ENCODE data around the gene METTL22. TPM values are rescaled to one million over a fixed set of nuclear protein-coding genes. Genes with fewer than 3 reads are reported as not detected.

Gene METTL22
- total RNA-seq, 1 donor from 2014 or later, result 15.5 TPM

- no peak overlapping the region for H3K4me3 ChIP-seq (ENCODE audit: low read depth, low read length)
- no peak for DNase-seq (ENCODE audit: low read depth)
- TF ChIP-seq, protein P1, sequence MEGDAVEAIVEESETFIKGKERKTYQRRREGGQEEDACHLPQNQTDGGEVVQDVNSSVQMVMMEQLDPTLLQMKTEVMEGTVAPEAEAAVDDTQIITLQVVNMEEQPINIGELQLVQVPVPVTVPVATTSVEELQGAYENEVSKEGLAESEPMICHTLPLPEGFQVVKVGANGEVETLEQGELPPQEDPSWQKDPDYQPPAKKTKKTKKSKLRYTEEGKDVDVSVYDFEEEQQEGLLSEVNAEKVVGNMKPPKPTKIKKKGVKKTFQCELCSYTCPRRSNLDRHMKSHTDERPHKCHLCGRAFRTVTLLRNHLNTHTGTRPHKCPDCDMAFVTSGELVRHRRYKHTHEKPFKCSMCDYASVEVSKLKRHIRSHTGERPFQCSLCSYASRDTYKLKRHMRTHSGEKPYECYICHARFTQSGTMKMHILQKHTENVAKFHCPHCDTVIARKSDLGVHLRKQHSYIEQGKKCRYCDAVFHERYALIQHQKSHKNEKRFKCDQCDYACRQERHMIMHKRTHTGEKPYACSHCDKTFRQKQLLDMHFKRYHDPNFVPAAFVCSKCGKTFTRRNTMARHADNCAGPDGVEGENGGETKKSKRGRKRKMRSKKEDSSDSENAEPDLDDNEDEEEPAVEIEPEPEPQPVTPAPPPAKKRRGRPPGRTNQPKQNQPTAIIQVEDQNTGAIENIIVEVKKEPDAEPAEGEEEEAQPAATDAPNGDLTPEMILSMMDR (conservative IDR thresholded peaks at IDR 0.05; ENCODE audit: low read depth, low read length), result no peak
Observed at GRCh38 chr16:8642146-8642545, 20.6 kb downstream of the METTL22 start.

GRCh38 chr16:8644211-8645140 lies 23.0 kb downstream of the METTL22 start:
- TF ChIP-seq, protein P1 (conservative IDR thresholded peaks at IDR 0.05; ENCODE audit: low read depth, low read length), result no peak
- DNase-seq (ENCODE audit: low read depth), result no peak
- H3K4me3 ChIP-seq (ENCODE audit: low read depth, low read length), result no peak overlapping the region

DNA sequence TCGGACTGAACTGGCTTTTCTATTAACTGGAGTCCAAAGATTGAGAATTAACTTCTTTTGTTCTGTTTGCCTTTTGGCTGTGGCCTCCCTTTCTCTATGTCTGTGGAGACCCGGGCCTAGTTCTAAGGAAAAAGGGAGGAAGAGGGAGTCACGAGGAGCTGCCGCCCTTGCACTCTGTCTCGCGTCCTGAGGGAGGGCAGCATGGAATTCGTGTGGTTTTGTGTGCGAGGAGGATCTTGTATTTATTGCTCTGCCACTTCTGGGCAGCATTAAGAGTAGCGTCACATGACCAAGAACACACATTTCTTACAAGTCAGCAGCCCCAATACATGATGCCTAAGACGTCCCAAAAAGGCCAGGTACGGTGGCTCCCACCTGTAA lies 23.6 kb downstream of the METTL22 start:
- TF ChIP-seq, protein P1 (conservative IDR thresholded peaks at IDR 0.05; ENCODE audit: low read depth, low read length), result no peak
- no peak for DNase-seq (ENCODE audit: low read depth)

DNA sequence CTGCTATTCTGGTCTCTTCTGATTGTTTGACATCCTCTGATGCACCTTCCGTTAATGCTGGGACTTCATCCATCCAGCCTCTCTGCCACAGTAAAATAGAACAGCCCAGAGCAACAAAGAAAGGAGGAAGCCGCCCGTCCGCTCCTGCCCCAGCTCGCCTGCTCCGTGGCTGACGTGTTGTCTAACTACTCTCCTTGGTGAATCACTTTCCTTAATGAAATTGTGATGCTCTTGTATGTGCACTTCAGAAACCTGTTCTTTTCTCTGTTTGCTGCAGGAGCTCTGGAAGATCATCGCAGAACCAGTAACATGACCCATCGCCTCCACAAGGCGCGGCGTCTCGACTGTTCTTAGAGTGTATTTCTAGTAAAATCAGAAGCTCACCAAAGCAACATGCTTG lies 24.3 kb downstream of the METTL22 start:
- TF ChIP-seq, protein P1 (conservative IDR thresholded peaks at IDR 0.05; ENCODE audit: low read depth, low read length), result no peak
- no peak for DNase-seq (ENCODE audit: low read depth)
- H3K4me3 ChIP-seq (ENCODE audit: low read depth, low read length), result no peak overlapping the region

More for the DNA sequence above, 23.6 kb downstream of the METTL22 start:
- no peak overlapping the region for H3K4me3 ChIP-seq (ENCODE audit: low read depth, low read length)

DNA sequence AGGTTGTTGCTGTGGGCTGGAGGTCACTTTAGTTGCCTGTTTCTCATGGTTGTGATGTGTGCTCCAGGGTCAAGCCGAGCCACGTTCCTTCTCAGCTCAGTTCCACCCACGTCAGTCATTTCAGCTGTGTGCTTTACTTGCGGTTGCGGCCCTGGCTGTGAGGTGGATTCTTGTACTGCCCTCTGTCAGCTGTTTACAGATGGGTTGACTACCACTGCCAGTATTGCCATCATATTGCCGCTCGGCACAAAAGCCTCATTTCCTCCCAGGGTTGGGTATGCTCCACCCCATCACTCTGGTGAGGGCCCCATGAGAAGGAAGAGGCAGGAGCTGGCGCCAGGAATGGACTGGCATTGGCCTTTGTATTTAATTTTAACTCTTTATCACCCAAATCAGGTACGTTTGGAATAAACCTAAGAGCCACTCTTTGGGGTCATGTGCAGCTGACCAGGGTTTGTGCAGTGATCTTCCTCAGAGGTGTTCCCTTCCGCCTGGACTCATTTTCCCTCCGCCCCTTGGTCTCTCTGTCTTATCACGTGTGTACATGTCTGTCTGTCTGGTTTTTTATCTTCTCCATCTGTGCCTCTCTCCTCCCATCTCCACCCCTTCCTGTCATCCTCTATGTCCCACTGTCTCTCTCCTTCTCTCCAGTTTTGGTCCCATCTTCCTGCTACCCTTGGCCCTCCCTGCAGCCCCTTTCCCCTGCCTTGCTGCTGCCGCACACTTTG lies 25.0 kb downstream of the METTL22 start:
- DNase-seq (ENCODE audit: low read depth), result no peak
- no peak overlapping the region for H3K4me3 ChIP-seq (ENCODE audit: low read depth, low read length)
- TF ChIP-seq, protein P1 (conservative IDR thresholded peaks at IDR 0.05; ENCODE audit: low read depth, low read length), result no peak

DNA sequence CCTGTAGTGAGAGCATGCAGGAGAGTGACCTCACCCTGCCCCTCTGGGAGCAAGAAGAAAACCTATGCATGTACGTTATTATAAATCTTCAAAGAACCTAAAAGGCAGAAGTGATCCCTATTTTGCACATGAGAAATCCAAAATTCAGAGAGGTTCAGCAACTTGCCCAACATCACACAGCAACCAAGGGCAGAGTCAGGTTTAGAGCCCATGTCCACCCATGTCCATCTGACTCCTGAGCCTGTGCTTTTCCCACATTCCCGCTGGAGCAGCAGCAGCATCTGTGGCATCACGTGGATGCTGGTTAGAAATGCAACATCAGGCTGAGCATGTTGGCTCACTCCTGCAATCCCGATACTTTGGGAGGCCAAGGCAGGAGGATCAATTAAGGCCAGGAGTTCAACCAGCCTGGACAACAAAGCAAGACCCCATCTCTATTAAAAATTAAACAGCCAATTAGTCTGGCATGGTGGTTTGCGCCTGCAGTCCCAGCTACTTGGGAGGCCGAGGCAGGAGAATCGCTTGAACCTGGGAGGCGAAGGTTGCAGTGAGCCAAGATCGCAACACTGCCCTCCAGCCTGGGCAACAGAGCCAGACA lies 26.3 kb downstream of the METTL22 start:
- TF ChIP-seq, protein P1 (conservative IDR thresholded peaks at IDR 0.05; ENCODE audit: low read depth, low read length), result no peak
- no peak for DNase-seq (ENCODE audit: low read depth)
- no peak overlapping the region for H3K4me3 ChIP-seq (ENCODE audit: low read depth, low read length)

Measured in epithelial cell of proximal tubule (primary cell).